MM.1S (cell line): ENCODE data around the gene DIP2C.

Source experiments
- DNase-seq: peaks from one replicate; pipeline ENCODE4 v3.0.0-alpha.2; 2015
- H2AFZ ChIP-seq: fragments of 300-600 bp; sonication (generic); 2 replicates; pipeline ENCODE4 v1.6.0; 2016; ENCODE audit warnings: antibody characterized with exemption, low read length
- H3F3A ChIP-seq: fragments of 300-600 bp; sonication (generic); 2 replicates; pipeline ENCODE4 v1.6.1; 2016; ENCODE audit warnings: mild to moderate bottlenecking, antibody characterized with exemption, low read length, moderate library complexity, mixed read lengths; ENCODE audit not compliant: insufficient read depth
- H3K27ac ChIP-seq: fragments of 300-600 bp; sonication (generic); 2 replicates; pipeline ENCODE4 v1.5.1; 2016; ENCODE audit warnings: mild to moderate bottlenecking, low read length
- H3K27me3 ChIP-seq: fragments of 300-600 bp; sonication (generic); replicated peaks from 2 replicates; pipeline ENCODE4 v1.6.0; 2016; ENCODE audit warnings: low read length; ENCODE audit not compliant: insufficient read depth
- H3K36me3 ChIP-seq: fragments of 300-600 bp; sonication (generic); replicated peaks from 2 replicates; pipeline ENCODE4 v1.6.1; 2016; ENCODE audit warnings: mild to moderate bottlenecking, low read length, mixed read lengths; ENCODE audit not compliant: insufficient read depth
- H3K4me1 ChIP-seq: fragments of 300-600 bp; sonication (generic); 2 replicates; pipeline ENCODE4 v1.6.1; 2016; ENCODE audit warnings: low read length, mixed read lengths
- H3K4me2 ChIP-seq: fragments of 300-600 bp; sonication (generic); 2 replicates; pipeline ENCODE4 v1.6.0; 2016; ENCODE audit warnings: low read depth, low read length
- H3K4me3 ChIP-seq: fragments of 300-600 bp; sonication (generic); 2 replicates; pipeline ENCODE4 v1.5.1; 2016; ENCODE audit warnings: low read length, mixed read lengths
- H3K79me2 ChIP-seq: fragments of 300-600 bp; sonication (generic); 2 replicates; pipeline ENCODE4 v1.6.1; 2016; ENCODE audit warnings: mixed run types, low read length, mixed read lengths
- H3K9ac ChIP-seq: fragments of 300-600 bp; sonication (generic); 2 replicates; pipeline ENCODE4 v1.6.1; 2016; ENCODE audit warnings: low read length, mixed read lengths
- H3K9me2 ChIP-seq: fragments of 300-600 bp; sonication (generic); replicated peaks from 2 replicates; pipeline ENCODE4 v1.6.1; 2016; ENCODE audit warnings: mild to moderate bottlenecking, low read length, mixed read lengths; ENCODE audit not compliant: insufficient read depth
- H3K9me3 ChIP-seq: fragments of 300-600 bp; sonication (generic); replicated peaks from 2 replicates; pipeline ENCODE4 v1.6.1; 2016; ENCODE audit warnings: mild to moderate bottlenecking, low read length, mixed read lengths; ENCODE audit not compliant: insufficient read depth
- H4K20me1 ChIP-seq: fragments of 300-600 bp; sonication (generic); 2 replicates; pipeline ENCODE4 v1.6.1; 2016; ENCODE audit warnings: mild to moderate bottlenecking, low read length, moderate library complexity, mixed read lengths; ENCODE audit not compliant: insufficient read depth
- EZH2 ChIP-seq: fragments of 300-600 bp; sonication (generic); optimal IDR thresholded peaks from 2 replicates; pipeline ENCODE3; 2017; ENCODE audit warnings: low read depth, mild to moderate bottlenecking, antibody characterized with exemption, low read length, mixed read lengths
- EZH2phosphoT487 ChIP-seq: fragments of 300-600 bp; sonication (generic); IDR thresholded peaks from 2 replicates; pipeline ENCODE4 v1.6.1; 2018; ENCODE audit warnings: antibody characterized with exemption, low read length
- TF ChIP-seq, protein P1 (sequence below): fragments of 300-600 bp; sonication (generic); IDR thresholded peaks from 2 replicates; pipeline ENCODE4 v1.5.1; 2016; ENCODE audit warnings: antibody characterized with exemption, low read length, mixed read lengths

DIP2C gene

DNA sequence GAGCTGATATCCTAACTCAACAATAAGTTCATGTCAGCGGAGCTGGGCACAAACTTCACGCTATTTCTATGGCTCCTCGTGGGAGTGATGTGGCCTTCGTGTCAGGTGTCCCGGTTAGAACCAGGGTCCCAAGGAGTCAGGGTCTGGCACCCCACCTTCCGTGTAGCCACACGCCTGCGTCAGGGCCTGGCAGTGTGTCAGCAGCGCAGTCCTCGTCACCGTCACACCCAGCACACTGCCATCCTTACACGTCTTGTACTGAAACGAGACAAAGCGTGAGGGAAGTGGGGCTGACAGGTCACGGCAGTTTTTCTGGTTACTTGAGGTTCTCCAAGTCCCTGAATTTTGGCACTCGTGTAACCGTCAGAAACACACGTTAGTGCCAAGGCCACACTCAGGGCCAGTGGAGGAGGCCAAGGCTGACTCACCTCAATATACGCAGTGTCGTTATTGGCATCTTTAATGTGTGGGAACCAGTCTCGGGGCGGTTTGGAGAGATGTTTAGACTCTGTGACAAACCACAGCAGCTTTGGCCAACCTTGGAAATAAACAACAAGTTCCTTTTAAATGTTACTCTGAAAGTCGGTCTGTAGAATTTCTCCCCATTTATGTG, 299.5 kb downstream of the DIP2C start:
- Histone ChIP-seq H3K27me3 (no peaks in the 10 kb centered on the region), H3K27ac (no peak overlapping the region), H3K4me1 (no peaks in the 10 kb centered on the region), H3K9me3 (no peaks in the 10 kb centered on the region), H2AFZ (no peak overlapping the region), H3F3A (no peaks in the 10 kb centered on the region), H3K4me3 (no peak overlapping the region), H4K20me1 (no peaks in the 10 kb centered on the region), H3K79me2 (no peaks in the 10 kb centered on the region), H3K9ac (no peak overlapping the region), H3K36me3 (no peaks in the 10 kb centered on the region), H3K9me2 (no peaks in the 10 kb centered on the region), H3K4me2 (no peak overlapping the region)
- DNase-seq = no peak
- TF ChIP-seq EZH2phosphoT487 (no peak), EZH2 (no peak)
- TF ChIP-seq, protein P1, sequence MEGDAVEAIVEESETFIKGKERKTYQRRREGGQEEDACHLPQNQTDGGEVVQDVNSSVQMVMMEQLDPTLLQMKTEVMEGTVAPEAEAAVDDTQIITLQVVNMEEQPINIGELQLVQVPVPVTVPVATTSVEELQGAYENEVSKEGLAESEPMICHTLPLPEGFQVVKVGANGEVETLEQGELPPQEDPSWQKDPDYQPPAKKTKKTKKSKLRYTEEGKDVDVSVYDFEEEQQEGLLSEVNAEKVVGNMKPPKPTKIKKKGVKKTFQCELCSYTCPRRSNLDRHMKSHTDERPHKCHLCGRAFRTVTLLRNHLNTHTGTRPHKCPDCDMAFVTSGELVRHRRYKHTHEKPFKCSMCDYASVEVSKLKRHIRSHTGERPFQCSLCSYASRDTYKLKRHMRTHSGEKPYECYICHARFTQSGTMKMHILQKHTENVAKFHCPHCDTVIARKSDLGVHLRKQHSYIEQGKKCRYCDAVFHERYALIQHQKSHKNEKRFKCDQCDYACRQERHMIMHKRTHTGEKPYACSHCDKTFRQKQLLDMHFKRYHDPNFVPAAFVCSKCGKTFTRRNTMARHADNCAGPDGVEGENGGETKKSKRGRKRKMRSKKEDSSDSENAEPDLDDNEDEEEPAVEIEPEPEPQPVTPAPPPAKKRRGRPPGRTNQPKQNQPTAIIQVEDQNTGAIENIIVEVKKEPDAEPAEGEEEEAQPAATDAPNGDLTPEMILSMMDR = no peak

DNA sequence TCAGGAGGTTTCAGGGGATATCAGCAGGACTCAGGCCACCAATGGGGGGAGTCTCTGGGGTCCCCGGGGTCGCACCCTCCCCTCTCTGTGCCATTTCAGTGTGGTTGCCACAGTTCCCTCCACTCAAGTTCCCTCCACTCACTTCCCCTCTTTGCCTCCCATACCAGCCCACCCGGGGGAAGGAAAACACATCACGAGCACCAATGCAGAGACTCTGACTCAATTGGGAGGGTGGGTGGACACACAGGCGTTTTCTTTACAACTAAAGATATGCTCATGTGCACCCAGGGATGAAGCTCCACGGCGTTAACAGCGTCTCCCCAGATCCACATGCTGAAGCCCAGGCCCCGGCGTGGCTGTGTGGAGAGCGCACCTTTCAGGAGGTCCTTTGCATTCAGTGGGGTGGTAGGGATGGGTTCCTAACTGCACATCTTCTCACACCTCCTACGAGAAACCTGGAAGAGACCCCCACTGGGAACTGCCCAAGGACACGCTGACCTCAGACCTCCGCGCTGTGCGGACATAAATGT, 300.1 kb downstream of the DIP2C start:
- no peak for DNase-seq
- Histone ChIP-seq H3K4me1 (no peaks in the 10 kb centered on the region), H2AFZ (no peak overlapping the region), H3K36me3 (no peaks in the 10 kb centered on the region), H4K20me1 (no peaks in the 10 kb centered on the region), H3K9me3 (no peaks in the 10 kb centered on the region), H3K4me3 (no peak overlapping the region), H3K9ac (no peak overlapping the region), H3F3A (no peaks in the 10 kb centered on the region), H3K79me2 (no peaks in the 10 kb centered on the region), H3K4me2 (no peak overlapping the region), H3K9me2 (no peaks in the 10 kb centered on the region), H3K27me3 (no peaks in the 10 kb centered on the region), H3K27ac (no peak overlapping the region)
- TF ChIP-seq EZH2 (no peak), EZH2phosphoT487 (no peak)
- TF ChIP-seq, protein P1 = no peak

DNA sequence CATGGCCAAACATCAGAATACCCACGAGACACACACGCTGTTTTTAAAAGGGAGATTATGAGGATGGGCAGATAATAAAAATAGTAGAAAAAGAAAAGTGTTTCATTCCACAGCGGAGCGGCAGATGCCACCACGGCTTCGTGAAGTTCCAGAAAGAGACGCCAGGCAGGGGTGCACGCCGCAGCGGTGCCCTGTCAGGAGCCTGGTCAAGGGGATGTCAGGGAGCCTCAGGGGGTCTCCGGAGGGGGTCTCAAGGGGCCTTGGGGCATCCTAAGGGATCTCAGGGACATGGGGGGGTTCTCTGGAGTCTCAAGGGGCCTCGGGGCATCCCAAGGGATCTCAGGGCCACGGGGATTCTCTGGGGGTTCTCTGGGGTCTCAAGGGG, 300.8 kb downstream of the DIP2C start:
- H3F3A ChIP-seq = no peaks in the 10 kb centered on the region
- H3K36me3 ChIP-seq = no peaks in the 10 kb centered on the region
- no peak overlapping the region for H3K4me2 ChIP-seq

More for the DNA sequence above, 300.8 kb downstream of the DIP2C start:
- Histone ChIP-seq H3K27ac (no peak overlapping the region), H3K27me3 (no peaks in the 10 kb centered on the region), H3K79me2 (no peaks in the 10 kb centered on the region), H3K9ac (no peak overlapping the region), H3K9me3 (no peaks in the 10 kb centered on the region), H3K4me1 (no peaks in the 10 kb centered on the region), H3K9me2 (no peaks in the 10 kb centered on the region), H2AFZ (no peak overlapping the region), H4K20me1 (no peaks in the 10 kb centered on the region), H3K4me3 (no peak overlapping the region)
- TF ChIP-seq, protein P1 = no peak
- TF ChIP-seq EZH2phosphoT487 (no peak), EZH2 (no peak)
- no peak for DNase-seq
